Kidney (tissue), 14 donors: ENCODE data around the gene ID2. TPM values are rescaled to one million over a fixed set of nuclear protein-coding genes. Genes with fewer than 3 reads are reported as not detected.

Experiments
- DNase-seq, 5 donors: peaks; one replicate each; pipeline ENCODE4 v3.0.0-alpha.2; 2013 to 2020
- FAIRE-seq: peaks from 2 replicates; lab custom pipeline; 2012; peaks lifted over from hg19 to GRCh38; lab: Jason Lieb, UNC
- H3K27ac ChIP-seq, 2 donors: one replicate each; pipeline ENCODE4 v1.7.0; 2013; ENCODE audit warnings: low read depth in 2 of 2, low read length in 2 of 2, inconsistent platforms in 1 of 2
- H3K27me3 ChIP-seq: one replicate; pipeline ENCODE4 v1.7.1; 2013; ENCODE audit warnings: low read length, inconsistent platforms; ENCODE audit not compliant: control insufficient read depth, insufficient read depth
- H3K36me3 ChIP-seq, 3 donors: one replicate each; pipeline versions ENCODE4 v1.7.0 to v1.7.1; 2013; ENCODE audit warnings: low read length in 3 of 3, control low read depth in 1 of 3, inconsistent platforms in 1 of 3; ENCODE audit not compliant: insufficient read depth in 3 of 3, control insufficient read depth in 2 of 3
- H3K4me1 ChIP-seq, 3 donors: one replicate each; pipeline versions ENCODE4 v1.7.0 to v1.7.1; 2013; ENCODE audit warnings: low read length in 3 of 3, inconsistent platforms in 1 of 3, low read depth in 1 of 3; ENCODE audit not compliant: control insufficient read depth in 2 of 3, insufficient read depth in 2 of 3
- H3K4me3 ChIP-seq, 3 donors: one replicate each; pipeline versions ENCODE4 v1.7.0 to v1.8.1; 2013; ENCODE audit warnings: low read length in 3 of 3, control low read depth in 1 of 3, inconsistent platforms in 1 of 3
- H3K9ac ChIP-seq, 3 donors: one replicate each; pipeline versions ENCODE4 v1.7.0 to v1.7.1; 2013; ENCODE audit warnings: low read length in 3 of 3, control low read depth in 1 of 3, inconsistent platforms in 1 of 3
- H3K9me3 ChIP-seq, 3 donors: one replicate each; pipeline versions ENCODE4 v1.7.0 to v1.7.1; 2013; ENCODE audit warnings: low read length in 3 of 3, control low read depth in 1 of 3, inconsistent platforms in 1 of 3; ENCODE audit not compliant: control insufficient read depth in 2 of 3, insufficient read depth in 1 of 3
- CTCF ChIP-seq: IDR thresholded peaks from 3 replicates; pipeline ENCODE4 v1.5.1; 2012; ENCODE audit warnings: mild to moderate bottlenecking, moderate library complexity, borderline replicate concordance; ENCODE audit not compliant: insufficient read depth; ENCODE audit errors: extremely low read depth
- intact Hi-C: fragments of 100-400 bp; cut with DNase I; formaldehyde crosslinking; loops from one replicate; pipeline ENCODE4 v1.11.1; 2022
- polyA plus RNA-seq: library from polyadenylated mRNA; stranded (reverse); fragments of 350-450 nt; fragmentation: Illumina TruSeq; extraction: RNeasy Lipid Tissue Mini Kit (QIAGEN cat#74804); gene quantifications from one replicate; pipeline ENCODE4 v1.2.3, GENCODE V29; 2014; ENCODE audit warnings: low read depth, low replicate concordance; ENCODE audit not compliant: insufficient read depth
- total RNA-seq: library from RNA; stranded (reverse); fragmentation: NEBNext Ultra II Directional; extraction: Animal tissue kit (Norgen Biotek cat#: 25700); gene quantifications from one replicate; pipeline ENCODE4 v1.2.1, GENCODE V29; 2021
- donor health status: control.
- donor health status: control.
- donor health status: control.
- donor health status: control.
- donor health status: control.
- donor health status: DM: yes; HTN: yes; CAD: no.
- donor health status: Normal renal cell carcinoma (clear cell type).

Gene ID2
- total and polyA plus RNA-seq, 2 donors from 2014 or later: 74.6 to 113 TPM

GRCh38 chr2:8663997-8664396 is 17.9 kb upstream of the ID2 start:
- FAIRE-seq: no peak
- no peaks in the 10 kb centered on the region for H3K36me3 ChIP-seq
- no peaks in the 10 kb centered on the region for H3K27me3 ChIP-seq
- no peak overlapping the region for H3K9ac ChIP-seq
- H3K4me1 ChIP-seq: peaks cover 0 to 8% (median 8%) of the 10 kb centered on the region in 3 donors
- H3K4me3 ChIP-seq: no peak overlapping the region
- intact Hi-C loops: no loop called here
- no peak overlapping the region for H3K27ac ChIP-seq
- TF ChIP-seq CTCF: no peak
- no peaks in the 10 kb centered on the region for H3K9me3 ChIP-seq
- peak in 1 of 5 donors; percentile 41 for DNase-seq

GRCh38 chr2:8666581-8666980 is 15.3 kb upstream of the ID2 start:
- FAIRE-seq (no peak), DNase-seq (peak in 1 of 5 donors; percentile 16)
- Histone ChIP-seq H3K4me1 (no peaks in the 10 kb centered on the region), H3K27me3 (no peaks in the 10 kb centered on the region), H3K36me3 (no peaks in the 10 kb centered on the region), H3K9ac (no peak overlapping the region), H3K4me3 (no peak overlapping the region), H3K9me3 (no peaks in the 10 kb centered on the region), H3K27ac (no peak overlapping the region)
- intact Hi-C loops: no loop called here
- no peak for TF ChIP-seq CTCF

DNA sequence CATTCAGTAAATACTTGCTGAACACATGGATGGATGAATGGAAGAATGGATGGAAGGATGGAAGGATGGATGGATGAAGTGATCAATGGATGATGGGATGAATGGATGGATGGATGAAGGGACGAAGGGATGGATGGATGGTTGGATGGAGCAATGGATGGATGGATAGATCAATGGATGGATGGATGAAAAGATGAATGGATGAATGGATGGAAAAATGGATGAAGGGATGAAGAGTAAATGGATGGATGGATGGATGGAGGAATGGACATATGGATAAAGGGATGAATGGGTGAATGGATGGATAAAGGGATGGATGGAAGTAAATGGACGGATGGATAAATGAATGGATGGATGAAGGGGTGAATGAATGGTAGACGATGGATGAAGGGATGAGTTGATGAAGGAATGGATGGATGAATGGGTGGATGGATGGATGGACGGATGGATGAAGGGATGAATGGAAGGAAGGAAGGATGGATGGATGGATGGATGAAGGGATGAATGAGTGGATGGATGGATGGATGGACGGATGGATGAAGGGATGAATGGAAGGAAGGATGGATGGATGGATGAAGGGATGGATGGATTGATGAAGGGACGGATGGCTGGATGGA is 13.9 kb upstream of the ID2 start:
- DNase-seq: peak in 1 of 5 donors; percentile 8
- no peak overlapping the region for H3K4me3 ChIP-seq
- H3K9ac ChIP-seq: no peak overlapping the region
- no peaks in the 10 kb centered on the region for H3K36me3 ChIP-seq
- intact Hi-C loops: no loop called here
- H3K9me3 ChIP-seq: no peaks in the 10 kb centered on the region
- no peaks in the 10 kb centered on the region for H3K27me3 ChIP-seq
- no peak for TF ChIP-seq CTCF
- no peak for FAIRE-seq
- H3K27ac ChIP-seq: no peak overlapping the region
- no peaks in the 10 kb centered on the region for H3K4me1 ChIP-seq
